Inflammatory macrophage (primary cell): Measurements from ENCODE around the gene NACA2.
"Not testable (repeated sequence)": the region's sequence is repeated elsewhere in the genome, so short reads cannot be mapped to it uniquely, and the experiment has no call there.

Source experiments
- DNase-seq, 2 donors: peaks; one replicate each; pipeline ENCODE4 v3.0.0-alpha.2; 2020 to 2022

NACA2 gene

DNA sequence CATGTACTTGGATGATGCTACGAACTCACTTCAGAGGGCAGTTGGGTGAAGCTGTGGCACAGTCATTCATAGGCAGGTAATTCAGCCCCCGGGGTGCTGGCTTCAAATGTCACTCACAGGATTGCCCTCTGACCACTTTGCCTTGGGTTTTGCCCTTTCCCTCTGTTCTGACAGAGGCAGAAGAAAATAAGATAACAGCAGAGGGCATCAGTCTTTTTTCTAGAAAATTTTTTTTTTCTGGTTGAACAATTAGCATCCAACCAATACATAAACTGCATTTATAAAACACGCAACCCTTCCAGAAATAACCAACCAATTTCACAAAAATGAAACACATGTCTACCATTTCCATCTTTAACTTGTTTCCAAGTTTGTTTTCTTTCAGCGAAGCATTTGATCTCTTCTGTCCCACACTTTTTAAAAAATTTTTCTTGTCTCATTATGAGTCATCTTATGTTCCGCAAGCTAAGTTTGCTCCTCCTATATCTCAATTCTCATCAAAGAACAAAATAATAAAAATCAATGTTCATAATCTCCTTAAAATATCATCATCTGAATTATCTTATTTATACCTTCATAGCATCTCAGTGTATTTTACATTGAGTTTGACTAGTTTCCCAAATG, 15.6 kb downstream of the NACA2 start:
- no peak for DNase-seq

DNA sequence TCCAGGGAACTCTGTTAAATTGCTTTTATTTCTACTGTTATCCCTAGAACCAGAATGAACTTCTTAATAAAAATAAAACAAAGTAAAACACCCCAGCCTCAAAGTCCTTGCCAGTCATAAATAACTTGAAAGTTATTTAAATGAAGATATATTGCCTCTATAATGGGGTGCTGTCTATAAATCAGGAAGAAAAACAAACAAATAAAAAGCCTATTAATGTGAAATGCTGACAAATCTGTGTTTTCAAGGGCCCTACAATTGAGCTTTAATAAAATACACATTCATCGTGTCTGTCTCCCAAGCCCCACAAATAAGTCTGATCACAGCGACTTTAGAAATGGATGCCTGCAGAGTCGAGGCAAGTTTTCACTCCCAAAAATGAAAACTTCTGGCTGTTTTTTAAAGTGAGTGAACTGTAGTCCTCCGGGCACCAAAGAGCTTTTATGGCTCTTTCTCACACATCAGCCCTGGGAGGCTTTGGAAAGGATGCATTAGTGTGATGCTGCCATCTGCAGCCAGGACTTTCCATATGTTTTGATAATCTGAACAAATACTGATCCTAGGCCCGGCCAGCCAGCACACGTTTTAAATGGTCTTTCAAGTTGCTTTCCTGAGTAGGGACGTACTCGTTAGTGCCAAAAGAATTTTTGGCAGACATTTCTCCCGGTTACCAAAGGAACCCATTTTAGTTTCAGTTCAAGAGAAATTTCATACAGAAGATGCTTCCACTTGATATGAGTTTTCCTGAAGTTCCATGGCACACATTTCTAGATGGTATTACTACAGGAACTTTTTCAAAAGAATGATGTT, 16.3 kb downstream of the NACA2 start:
- no peak for DNase-seq

DNA sequence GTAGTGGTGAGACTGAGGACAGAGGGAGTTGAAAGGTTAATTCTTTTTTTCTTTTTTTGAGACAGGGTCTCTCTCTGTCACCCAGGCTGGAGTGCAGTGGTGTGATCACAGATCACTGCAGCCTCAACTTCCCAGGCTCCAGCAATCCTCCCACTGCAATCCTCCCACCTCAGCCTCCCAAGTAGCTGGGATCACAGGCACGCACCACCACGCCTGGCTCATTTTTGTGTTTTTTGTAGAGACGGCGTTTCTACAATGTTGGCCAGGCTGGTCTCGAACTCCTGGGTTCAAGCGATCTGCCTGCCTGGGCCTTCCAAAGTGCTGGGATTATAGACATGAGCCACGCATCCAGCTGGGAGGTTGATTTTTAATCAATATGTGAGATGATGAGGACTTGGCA, 18.5 kb downstream of the NACA2 start:
- not testable (repeated sequence) for DNase-seq

DNA sequence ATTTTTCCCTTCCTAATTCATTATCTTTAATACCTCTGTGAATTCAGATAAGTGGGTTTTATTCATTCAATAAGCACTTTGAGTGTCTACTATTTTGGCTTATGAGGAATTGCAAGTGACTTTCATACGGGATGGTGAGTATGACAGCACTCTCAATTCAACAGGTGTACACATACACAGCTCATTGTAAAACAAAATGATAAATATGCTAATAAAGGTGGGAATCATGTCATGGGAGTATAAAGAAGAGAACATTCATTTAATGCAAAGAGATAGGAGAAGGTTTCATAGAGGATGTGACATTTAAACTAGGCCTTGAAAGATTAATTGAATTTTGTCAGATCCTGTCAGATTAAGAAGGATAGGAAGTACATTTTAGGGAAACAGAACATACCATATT, 19.4 kb downstream of the NACA2 start:
- no peak for DNase-seq

DNA sequence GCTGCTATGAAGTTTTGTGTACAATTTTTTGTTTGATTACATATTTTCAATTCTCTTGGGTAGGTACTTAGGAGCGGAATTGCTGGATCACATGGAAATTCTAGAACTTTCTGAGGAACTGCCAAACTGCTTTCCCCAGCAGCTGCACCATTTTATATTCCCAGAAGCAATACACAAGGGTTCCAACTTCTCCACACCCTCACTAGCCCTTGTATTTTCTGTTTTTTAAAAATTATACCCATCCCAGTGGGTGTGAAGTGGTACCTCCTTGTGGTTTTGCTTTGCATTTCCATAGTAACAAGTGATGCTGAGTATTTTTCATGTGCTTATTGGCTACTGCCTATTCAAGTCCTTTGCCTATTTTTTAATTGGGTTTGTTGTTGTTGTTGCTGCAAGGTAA, 20.9 kb downstream of the NACA2 start:
- peak; percentile 7 to 16 for DNase-seq

DNA sequence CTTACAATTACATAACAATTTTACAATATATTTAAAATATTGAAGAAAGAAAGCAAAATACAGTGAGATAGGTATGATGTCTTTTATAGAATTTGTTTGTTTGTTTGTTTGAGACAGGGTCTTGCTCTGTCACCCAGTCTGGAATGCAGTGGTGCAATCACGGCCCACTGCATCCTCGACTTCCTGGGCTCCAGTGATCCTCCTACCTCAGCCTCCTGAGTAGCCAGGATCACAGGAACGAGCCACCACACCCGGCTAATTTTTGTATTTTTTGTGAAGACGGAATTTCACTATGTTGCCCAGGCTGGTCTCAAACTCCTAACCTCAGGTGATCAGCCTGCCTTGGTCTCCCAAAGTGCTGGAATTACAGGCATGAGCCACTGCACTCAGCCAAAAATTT, 21.5 kb downstream of the NACA2 start:
- not testable (repeated sequence) for DNase-seq

DNA sequence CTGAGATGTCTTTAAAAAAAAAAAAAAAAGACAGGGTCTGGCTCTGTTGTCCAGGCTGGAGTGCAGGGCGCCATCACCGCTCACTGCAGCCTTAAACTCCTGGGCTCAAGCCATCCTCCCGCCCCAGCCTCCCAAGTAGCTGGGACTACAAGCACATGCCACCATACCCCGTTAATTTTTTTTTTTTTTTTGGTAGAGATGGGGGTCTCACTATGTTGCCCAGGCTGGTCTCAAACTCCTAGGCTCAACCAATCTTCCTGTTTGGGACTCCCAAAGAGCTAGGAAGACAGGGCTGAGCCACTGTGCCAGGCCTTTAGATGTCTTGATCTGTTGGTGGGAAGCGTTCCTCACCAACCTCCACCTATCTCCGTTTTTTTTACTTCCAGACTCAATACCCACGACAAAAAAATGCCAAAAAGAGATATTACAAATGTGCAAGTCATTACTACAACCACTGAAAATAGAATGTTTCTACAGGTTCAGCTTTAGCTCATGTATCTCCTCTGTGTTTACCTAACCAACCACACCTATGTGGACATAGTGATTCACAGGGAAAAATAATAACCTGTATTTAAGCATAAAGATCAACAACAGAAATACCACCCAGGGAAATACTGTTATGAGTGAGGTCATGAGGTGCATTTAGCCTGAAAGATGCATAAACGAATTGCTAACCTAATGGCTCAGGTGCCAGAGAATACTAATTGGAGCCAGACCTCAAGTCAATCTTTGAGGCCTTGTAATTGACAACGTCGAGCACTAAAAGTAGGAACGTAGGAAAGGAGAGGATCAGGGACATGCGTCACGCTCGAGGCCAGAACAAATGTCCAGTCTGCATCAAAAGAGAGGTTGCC, 22.6 kb downstream of the NACA2 start:
- no peak for DNase-seq

DNA sequence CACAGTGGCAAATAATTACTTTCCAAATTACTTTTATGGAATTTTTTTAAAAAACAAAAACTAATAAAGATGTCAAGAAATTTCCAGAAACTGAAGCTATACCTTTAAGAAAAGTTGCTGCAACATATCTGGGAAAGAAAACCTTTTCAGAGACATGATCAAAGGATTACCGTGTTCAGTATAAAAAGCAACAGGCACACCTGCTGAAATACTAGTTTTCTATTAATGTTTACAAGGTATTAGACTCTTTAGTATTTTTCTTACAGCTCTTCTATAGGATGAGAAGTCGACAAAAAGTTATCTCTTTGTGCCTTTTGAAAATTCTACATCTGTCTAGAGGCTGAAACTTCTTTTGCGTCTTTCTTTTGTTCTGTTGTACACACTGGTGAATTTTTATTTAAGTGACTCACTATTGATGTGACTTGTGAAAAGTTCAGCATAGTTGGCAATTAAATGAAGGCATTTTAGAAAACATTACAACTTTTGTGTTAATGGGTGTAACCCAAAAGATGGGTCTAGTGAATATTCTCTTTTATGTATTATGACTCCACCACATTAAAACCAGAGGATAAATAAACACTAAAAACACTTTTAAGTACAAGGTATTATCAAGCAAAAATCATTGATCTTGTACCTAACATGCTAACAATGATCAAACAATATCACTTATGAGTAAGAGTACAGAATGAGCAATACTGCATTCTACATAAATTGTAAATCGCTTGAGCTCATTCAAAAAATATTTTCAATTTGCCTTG, 23.8 kb downstream of the NACA2 start:
- no peak for DNase-seq

DNA sequence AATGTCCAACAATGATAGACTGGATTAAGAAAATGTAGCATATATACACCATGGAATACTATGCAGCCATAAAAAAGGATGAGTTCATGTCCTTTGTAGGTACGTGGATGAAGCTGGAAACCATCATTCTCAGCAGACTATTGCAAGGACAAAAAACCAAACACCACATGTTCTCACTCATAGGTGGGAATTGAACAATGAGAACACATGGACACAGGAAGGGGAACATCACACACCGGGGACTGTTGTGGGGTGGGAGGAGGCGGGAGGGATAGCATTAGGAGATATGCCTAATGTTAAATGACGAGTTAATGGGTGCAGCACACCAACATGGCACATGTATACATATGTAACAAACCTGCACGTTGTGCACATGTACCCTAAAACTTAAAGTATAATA, 24.6 kb downstream of the NACA2 start:
- DNase-seq = not testable (repeated sequence)

DNA sequence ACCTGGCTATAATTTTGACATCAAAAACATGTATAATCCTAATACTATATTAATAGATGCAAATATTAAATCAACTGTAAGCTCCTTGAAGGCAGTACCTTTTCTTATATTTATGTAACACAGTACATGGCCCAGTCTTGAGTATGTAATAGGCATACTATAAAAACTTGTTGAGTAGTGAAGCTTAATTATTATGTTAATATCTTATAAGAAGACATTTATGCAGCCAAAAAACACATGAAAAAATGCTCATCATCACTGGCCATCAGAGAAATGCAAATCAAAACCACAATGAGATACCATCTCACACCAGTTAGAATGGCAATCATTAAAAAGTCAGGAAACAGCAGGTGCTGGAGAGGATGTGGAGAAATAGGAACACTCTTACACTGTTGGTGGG, 25.2 kb downstream of the NACA2 start:
- DNase-seq = not testable (repeated sequence)

DNA sequence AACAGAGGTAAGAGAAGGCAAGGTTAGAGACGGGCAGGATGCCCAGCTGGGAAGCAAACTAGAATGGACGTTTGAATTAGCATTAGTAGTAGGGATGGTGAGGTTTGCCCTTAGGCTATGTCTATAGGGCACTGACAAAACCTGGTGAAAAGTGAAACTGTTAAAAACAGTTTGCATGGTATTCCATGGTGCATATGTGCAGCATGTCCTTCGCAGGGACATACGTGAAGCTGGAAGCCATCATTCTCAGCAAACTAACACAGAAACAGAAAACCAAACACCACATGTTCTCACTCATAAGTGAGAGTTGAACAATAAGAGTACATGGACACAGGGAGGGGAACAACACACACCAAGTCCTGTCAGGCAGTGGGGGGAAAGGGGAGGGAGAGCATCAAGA, 25.8 kb downstream of the NACA2 start:
- DNase-seq = no peak

DNA sequence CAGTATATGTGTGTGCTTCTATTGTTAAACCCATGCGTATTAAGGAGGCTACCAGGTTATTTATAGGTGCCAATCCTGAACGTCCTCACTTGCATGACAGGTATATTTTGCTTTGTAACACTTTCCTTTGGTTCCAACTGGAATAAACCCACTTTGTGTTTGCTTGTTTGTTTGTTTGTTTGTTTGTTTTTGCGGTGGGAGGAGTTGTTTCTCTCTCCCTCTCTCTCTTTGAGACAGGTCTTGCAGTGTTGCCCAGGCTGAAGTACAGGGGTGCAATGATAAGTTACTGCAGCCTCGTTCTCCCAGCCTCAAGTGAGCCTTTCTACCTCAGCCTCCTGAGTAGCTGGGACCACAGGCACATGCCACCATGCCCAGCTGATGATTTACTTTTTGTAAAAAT, 28.7 kb downstream of the NACA2 start:
- DNase-seq = no peak

DNA sequence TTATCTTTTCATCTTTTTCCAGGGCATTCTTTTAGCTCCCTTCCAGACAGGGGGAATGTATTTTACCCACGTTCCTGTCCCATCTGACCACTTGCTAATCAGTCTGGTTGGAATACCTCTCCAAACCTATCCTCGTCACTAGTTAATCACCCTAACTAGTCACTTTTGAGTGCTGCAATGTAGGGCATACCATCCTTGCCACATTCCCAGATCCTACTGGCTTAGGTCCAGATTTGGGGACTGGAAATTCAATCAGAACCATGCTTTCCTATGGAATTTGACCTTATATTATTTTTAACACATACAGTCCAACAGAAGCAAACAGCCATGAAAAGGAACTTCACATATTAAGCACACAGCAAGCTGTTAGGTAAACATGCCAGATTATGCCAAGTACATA, 29.7 kb downstream of the NACA2 start:
- DNase-seq = no peak

DNA sequence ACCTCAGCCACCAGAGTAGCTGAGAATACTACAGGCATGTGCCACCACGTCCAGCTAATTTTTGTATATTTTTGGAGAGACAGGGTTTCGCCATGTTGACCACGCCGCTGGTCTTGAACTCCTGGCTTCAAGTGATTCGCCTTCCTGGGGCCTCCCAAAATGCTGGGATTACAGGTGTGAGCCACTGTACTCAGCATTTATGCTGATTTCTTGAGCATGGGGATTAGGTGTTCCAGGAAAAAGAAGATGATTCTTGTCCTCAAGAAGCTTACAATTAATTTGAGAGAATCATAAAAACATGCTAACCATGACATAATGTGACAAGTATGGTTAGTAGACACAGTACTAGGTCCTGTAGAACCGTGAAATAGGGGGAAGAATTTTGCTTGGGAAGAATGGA, 30.9 kb downstream of the NACA2 start:
- DNase-seq = no peak

DNA sequence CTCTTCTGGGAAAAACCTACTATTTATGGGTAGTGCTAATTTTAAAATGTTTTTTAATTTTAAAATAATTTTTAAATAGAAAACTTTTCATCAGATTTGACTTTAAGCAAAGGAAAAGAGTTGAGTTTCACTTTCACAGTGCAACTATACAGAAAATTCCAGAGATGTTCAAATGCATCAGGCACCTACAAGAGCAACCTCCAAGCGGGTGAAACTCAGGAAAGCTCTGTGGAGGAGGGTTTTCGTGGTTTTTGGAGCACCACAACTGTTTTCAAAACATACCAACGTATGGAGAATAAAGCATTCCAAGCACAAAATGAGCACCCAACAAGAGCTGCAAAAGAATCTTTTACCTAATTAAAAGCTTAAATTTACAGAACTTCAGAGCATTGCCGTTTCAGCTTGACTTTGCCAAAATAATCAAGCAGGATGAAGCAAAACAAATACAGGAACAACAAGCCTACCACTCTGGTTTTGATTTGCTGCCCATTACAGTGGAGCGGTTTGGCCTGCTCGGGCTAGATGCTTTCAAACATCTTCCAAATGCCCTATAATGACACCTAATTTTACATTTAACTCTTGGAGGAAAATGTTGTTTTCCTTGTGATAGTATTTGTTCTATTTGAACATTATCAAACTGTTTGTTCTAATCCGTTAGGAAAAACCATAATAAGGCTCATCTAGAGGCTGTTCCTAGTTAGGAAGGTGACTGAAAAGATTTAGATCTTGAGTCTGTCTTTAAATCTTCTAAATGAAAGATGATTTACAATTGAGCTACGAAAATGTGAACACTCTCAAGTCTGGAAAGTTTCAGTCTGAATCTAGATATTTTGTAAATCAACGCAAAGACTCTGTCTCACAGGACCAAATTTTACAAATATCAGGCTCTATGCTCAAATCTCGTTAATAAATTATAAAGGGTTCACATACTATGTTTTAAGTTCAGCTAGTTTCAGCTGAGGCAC, 34.5 kb downstream of the NACA2 start:
- no peak for DNase-seq

DNA sequence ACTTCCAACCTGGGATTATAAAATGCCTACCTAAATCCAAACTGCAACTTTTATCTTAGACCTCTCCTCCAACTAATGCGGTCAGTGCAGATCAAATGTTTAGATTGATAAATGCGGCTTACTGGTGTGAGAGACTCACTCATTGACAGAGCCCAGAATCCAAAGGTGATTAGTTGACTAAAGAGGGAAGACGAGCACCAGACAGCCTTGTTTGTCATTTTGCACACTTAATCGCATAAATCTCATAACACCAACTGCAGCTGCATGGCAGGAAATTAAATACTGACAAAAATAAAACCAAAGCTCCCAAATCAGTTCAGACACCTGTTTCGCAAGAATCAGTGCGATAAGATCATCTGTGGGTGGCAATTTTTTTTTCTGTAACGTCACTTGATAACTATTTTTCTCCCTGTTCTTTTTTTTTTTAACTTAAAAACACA, 35.9 kb downstream of the NACA2 start:
- no peak for DNase-seq

DNA sequence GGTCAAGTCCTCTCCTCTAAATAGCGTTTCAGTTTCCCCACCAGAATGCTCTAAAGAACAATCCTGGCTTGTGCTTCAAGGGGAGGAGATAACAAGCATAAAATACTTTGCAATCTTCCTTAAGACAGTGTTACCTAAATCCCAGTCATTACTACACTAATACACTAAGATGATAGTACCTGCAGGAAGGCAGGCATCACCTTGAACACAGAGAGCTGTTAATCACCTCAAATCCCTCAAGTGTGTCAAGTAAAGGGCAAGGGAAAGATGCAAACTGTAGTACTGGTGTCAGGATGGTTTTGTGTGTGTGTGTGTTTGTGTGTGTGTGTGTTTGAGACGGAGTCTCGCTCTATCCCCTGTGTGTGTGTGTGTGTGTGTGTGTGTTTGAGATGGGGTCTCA, 36.8 kb downstream of the NACA2 start:
- DNase-seq = no peak

DNA sequence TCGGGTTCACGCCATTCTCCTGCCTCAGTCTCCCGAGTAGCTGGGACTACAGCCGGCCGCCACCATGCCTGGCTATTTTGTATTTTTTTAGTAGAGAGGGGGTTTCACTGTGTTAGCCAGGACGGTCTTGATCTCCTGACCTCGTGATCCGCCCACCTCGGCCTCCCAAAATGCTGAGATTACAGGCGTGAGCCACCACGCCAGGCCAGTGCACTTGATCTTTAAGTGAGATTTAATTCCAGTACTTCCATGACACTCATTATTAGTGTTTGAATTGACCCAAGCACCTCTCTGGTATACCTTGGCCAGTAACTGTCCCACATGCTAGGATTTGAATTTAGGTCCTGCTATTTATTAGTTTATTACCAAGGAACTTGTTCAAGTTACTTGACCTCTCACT, 38.5 kb downstream of the NACA2 start:
- DNase-seq = not testable (repeated sequence)

DNA sequence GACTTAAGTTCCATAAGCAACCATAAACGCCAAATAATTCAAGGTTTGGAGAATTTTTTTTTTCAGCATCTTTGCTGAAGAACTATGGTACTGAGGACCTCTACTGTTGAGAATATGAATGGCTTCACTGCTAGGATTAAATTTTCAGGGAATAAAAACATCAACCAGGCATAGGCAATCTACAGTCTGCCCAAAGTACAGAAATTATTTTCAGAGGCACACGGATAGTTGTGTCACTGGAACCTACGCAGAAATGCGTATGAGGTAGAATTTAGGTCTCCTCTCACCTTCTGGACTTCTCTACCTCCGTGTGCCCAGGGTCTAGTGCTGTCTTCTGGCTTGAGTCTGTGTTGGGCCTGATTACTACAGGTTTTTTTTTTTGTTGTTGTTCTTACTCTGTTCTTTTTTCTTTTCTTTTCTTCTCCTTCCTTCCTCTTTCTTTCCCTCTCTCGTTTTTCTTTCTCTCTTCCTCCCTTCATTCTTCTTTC, 39.7 kb downstream of the NACA2 start:
- DNase-seq = peak; percentile 38 to 48

DNA sequence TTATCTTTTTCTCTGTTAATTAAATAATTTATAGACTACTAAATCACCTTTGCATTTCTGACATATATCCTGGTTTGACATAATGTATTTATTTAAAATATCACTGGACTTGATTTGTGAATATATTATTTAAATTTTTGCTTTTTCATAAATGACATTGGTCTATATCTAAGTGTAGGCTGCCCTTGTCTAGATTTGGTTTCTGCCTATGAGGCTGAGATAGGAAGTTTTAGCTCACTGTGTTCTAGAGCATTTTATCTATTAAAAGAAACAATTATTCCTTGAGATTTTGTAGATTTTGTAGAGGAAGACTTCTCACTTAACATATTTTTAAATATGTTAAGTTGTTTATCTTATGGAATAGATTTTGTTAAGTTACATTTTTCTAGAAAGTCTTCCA, 43.9 kb downstream of the NACA2 start:
- DNase-seq = no peak

DNA sequence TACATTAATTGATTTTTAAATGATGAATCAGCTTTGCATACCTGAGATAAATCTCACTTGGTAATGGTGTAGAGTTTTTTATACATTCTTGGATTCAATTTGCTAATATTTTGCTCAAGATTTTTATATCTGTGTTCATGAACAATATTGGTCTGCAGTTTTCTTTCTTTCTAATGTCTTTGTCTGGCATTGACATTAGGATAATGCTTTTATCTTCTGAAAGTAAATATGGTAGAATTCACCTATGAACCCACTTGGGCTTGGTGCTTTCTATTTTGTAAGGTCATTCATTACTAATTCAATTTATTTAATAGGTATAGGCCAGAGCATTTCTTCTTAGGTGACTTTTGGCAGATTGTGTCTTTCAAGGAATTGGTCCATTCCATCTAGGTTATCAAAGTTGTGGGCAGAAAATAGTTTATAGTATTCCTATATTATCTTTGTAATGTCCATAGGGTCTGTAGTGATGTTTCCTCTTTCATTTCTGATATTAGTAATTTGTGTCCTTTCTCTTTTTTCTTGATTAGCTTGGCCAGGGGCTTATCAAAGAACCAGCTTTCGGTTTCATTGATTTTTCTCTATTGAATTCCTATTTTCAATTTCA, 45.6 kb downstream of the NACA2 start:
- DNase-seq = no peak
